Muscle layer of colon (tissue), 2 donors: ENCODE measurements around the gene SMARCD1.
"Not testable (repeated sequence)": the region's sequence is repeated elsewhere in the genome, so short reads cannot be mapped to it uniquely, and the experiment has no call there.

Source experiments
- H3K27ac ChIP-seq: one replicate; pipeline ENCODE4 v1.7.0; 2013; ENCODE audit warnings: low read depth, mild to moderate bottlenecking, low read length, moderate library complexity
- H3K27me3 ChIP-seq, 2 donors: one replicate each; pipeline ENCODE4 v1.7.0; 2013; ENCODE audit warnings: low read length in 2 of 2, mild to moderate bottlenecking in 2 of 2; ENCODE audit not compliant: insufficient read depth in 2 of 2, control insufficient read depth in 1 of 2
- H3K36me3 ChIP-seq: one replicate; pipeline ENCODE4 v1.7.0; 2013; ENCODE audit warnings: mild to moderate bottlenecking, low read length; ENCODE audit not compliant: insufficient read depth
- H3K4me1 ChIP-seq: one replicate; pipeline ENCODE4 v1.7.0; 2013; ENCODE audit warnings: mild to moderate bottlenecking, low read length; ENCODE audit not compliant: insufficient read depth
- H3K4me3 ChIP-seq, 2 donors: one replicate each; pipeline ENCODE4 v1.7.0; 2013; ENCODE audit warnings: low read length in 2 of 2, low read depth in 1 of 2, mild to moderate bottlenecking in 1 of 2, moderate library complexity in 1 of 2
- H3K9ac ChIP-seq: one replicate; pipeline ENCODE4 v1.7.0; 2013; ENCODE audit warnings: low read length
- H3K9me3 ChIP-seq: one replicate; pipeline ENCODE4 v1.7.0; 2013; ENCODE audit warnings: mild to moderate bottlenecking, low read length
- donor health status: abdominal sarcoma.
- donor health status: Adenocarcinoma of cecum.

The SMARCD1 gene

GRCh38 chr12:50123203-50123602 lies 38.1 kb downstream of the SMARCD1 start:
- Histone ChIP-seq H3K36me3 (peaks cover 61% of the 10 kb centered on the region), H3K9me3 (no peaks in the 10 kb centered on the region), H3K27me3 (no peaks in the 10 kb centered on the region), H3K27ac (no peak overlapping the region), H3K4me1 (no peaks in the 10 kb centered on the region), H3K9ac (no peak overlapping the region), H3K4me3 (no peak overlapping the region)

- no peak overlapping the region for H3K4me3 ChIP-seq
- no peaks in the 10 kb centered on the region for H3K9me3 ChIP-seq
- H3K4me1 ChIP-seq: peaks cover 1% of the 10 kb centered on the region
- no peaks in the 10 kb centered on the region for H3K27me3 ChIP-seq
- H3K36me3 ChIP-seq: peaks cover 60% of the 10 kb centered on the region
- H3K27ac ChIP-seq: no peak overlapping the region
- no peak overlapping the region for H3K9ac ChIP-seq
Observed at GRCh38 chr12:50127546-50127945, 42.4 kb downstream of the SMARCD1 start.

GRCh38 chr12:50129290-50129689 lies 44.1 kb downstream of the SMARCD1 start:
- H3K27me3 ChIP-seq: no peaks in the 10 kb centered on the region
- H3K4me1 ChIP-seq: peaks cover 6% of the 10 kb centered on the region
- H3K27ac ChIP-seq: no peak overlapping the region
- peaks cover 46% of the 10 kb centered on the region for H3K36me3 ChIP-seq
- H3K4me3 ChIP-seq: no peak overlapping the region
- no peaks in the 10 kb centered on the region for H3K9me3 ChIP-seq
- H3K9ac ChIP-seq: no peak overlapping the region

- H3K9me3 ChIP-seq: no peaks in the 10 kb centered on the region
- peaks cover 54% of the 10 kb centered on the region for H3K36me3 ChIP-seq
- H3K4me1 ChIP-seq: peaks cover 12% of the 10 kb centered on the region
- no peak overlapping the region for H3K4me3 ChIP-seq
- no peak overlapping the region for H3K27ac ChIP-seq
- no peaks in the 10 kb centered on the region for H3K27me3 ChIP-seq
- H3K9ac ChIP-seq: no peak overlapping the region
Observed at GRCh38 chr12:50132505-50133135, 47.5 kb downstream of the SMARCD1 start.

GRCh38 chr12:50142993-50143392 lies 57.9 kb downstream of the SMARCD1 start:
- Histone ChIP-seq H3K9ac (no peak overlapping the region), H3K27ac (no peak overlapping the region), H3K27me3 (no peaks in the 10 kb centered on the region), H3K4me3 (no peak overlapping the region), H3K4me1 (no peaks in the 10 kb centered on the region), H3K9me3 (no peaks in the 10 kb centered on the region), H3K36me3 (peaks cover 27% of the 10 kb centered on the region)

GRCh38 chr12:50145439-50145838 lies 60.3 kb downstream of the SMARCD1 start:
- Histone ChIP-seq H3K4me1 (no peaks in the 10 kb centered on the region), H3K27me3 (no peaks in the 10 kb centered on the region), H3K27ac (no peak overlapping the region), H3K4me3 (no peak overlapping the region), H3K36me3 (peaks cover 20% of the 10 kb centered on the region), H3K9ac (no peak overlapping the region), H3K9me3 (no peaks in the 10 kb centered on the region)

- Histone ChIP-seq H3K36me3 (peaks cover 12% of the 10 kb centered on the region), H3K9ac (no peak overlapping the region), H3K9me3 (no peaks in the 10 kb centered on the region), H3K27me3 (no peaks in the 10 kb centered on the region), H3K4me1 (no peaks in the 10 kb centered on the region), H3K4me3 (no peak overlapping the region), H3K27ac (no peak overlapping the region)
Observed at GRCh38 chr12:50147281-50147680, 62.1 kb downstream of the SMARCD1 start.

GRCh38 chr12:50148011-50148410 lies 62.9 kb downstream of the SMARCD1 start:
- not testable (repeated sequence) for H3K4me3 ChIP-seq, H3K27me3 ChIP-seq, H3K36me3 ChIP-seq, H3K27ac ChIP-seq, H3K9ac ChIP-seq, H3K4me1 ChIP-seq, H3K9me3 ChIP-seq

GRCh38 chr12:50149311-50149710 lies 64.2 kb downstream of the SMARCD1 start:
- H3K4me1 ChIP-seq: no peaks in the 10 kb centered on the region
- no peak overlapping the region for H3K9ac ChIP-seq
- no peaks in the 10 kb centered on the region for H3K27me3 ChIP-seq
- H3K4me3 ChIP-seq: no peak overlapping the region
- H3K9me3 ChIP-seq: no peaks in the 10 kb centered on the region
- no peaks in the 10 kb centered on the region for H3K36me3 ChIP-seq
- H3K27ac ChIP-seq: no peak overlapping the region
